Measurements from ENCODE around the gene NAP1L4.

NAP1L4 gene

GRCh38 chr11:2992234-2992996 lies at the start of gene NAP1L4:
TSS of gene NAP1L4 (minus strand) at chr11:2992329. CDS start at chr11:2979220, 13,109 bp downstream.
- TF ChIP-seq CTCF (conservative IDR thresholded peaks at IDR 0.05; ENCODE audit: control insufficient read depth, insufficient read depth, low read depth, low read length) = no peak
- peak within 1 kb of the TSS; percentile 92 for H3K4me3 ChIP-seq (ENCODE audit: control insufficient read depth, low read depth, low read length)
- peak; percentile 95 for DNase-seq (ENCODE audit: low read depth)

- TF ChIP-seq CTCF (conservative IDR thresholded peaks at IDR 0.05; ENCODE audit: control insufficient read depth, insufficient read depth, low read depth, low read length) = no peak
- H3K4me3 ChIP-seq (ENCODE audit: control insufficient read depth, low read depth, low read length) = no peak overlapping the region
- DNase-seq (ENCODE audit: low read depth) = no peak
Observed at GRCh38 chr11:3040881-3041280, 48.8 kb upstream of the NAP1L4 start.

GRCh38 chr11:3037945-3038271 lies 45.8 kb upstream of the NAP1L4 start:
- DNase-seq (ENCODE audit: low read depth) = no peak
- TF ChIP-seq CTCF (conservative IDR thresholded peaks at IDR 0.05; ENCODE audit: control insufficient read depth, insufficient read depth, low read depth, low read length) = no peak
- no peak overlapping the region for H3K4me3 ChIP-seq (ENCODE audit: control insufficient read depth, low read depth, low read length)

- TF ChIP-seq CTCF (conservative IDR thresholded peaks at IDR 0.05; ENCODE audit: control insufficient read depth, insufficient read depth, low read depth, low read length) = peak; percentile 75
- DNase-seq (ENCODE audit: low read depth) = peak; percentile 70
- H3K4me3 ChIP-seq (ENCODE audit: control insufficient read depth, low read depth, low read length) = no peak overlapping the region
Observed at GRCh38 chr11:3037040-3037944, 45.2 kb upstream of the NAP1L4 start.

GRCh38 chr11:3036419-3036818 lies 44.3 kb upstream of the NAP1L4 start:
- no peak for TF ChIP-seq CTCF (conservative IDR thresholded peaks at IDR 0.05; ENCODE audit: control insufficient read depth, insufficient read depth, low read depth, low read length)
- no peak overlapping the region for H3K4me3 ChIP-seq (ENCODE audit: control insufficient read depth, low read depth, low read length)
- no peak for DNase-seq (ENCODE audit: low read depth)

- no peak overlapping the region for H3K4me3 ChIP-seq (ENCODE audit: control insufficient read depth, low read depth, low read length)
- no peak for DNase-seq (ENCODE audit: low read depth)
- TF ChIP-seq CTCF (conservative IDR thresholded peaks at IDR 0.05; ENCODE audit: control insufficient read depth, insufficient read depth, low read depth, low read length) = no peak
Observed at GRCh38 chr11:3035333-3035732, 43.2 kb upstream of the NAP1L4 start.

Measured in fibroblast of mammary gland (primary cell).